IMR-90 (cell line): ENCODE results near the gene KCNQ1. TPM values are rescaled to one million over a fixed set of nuclear protein-coding genes. Genes with fewer than 3 reads are reported as not detected.

Experiments
- ATAC-seq: fragments of 200-7000 bp; cut with Tn5 transposase; 2 replicates; pipeline ENCODE4 v1.9.1; 2020; ENCODE audit warnings: low read depth, mild to moderate bottlenecking, moderate library complexity
- BruUV-seq: library from RNA; stranded (reverse); fragments of 400-500 nt; replicated peaks from 2 replicates; lab custom pipeline; 2021; lab: Mats Ljungman, UMichigan
- CTCF ChIA-PET: fragments of 300-600 bp; formaldehyde crosslinking; extraction: SDS; loops from one replicate; lab custom pipeline; 2021; ENCODE audit warnings: antibody characterized with exemption; lab: Yijun Ruan, JAX
- POLR2A ChIA-PET: fragments of 300-600 bp; sonication (Branson Sonifier 250); formaldehyde crosslinking; loops from one replicate; lab custom pipeline; 2022; ENCODE audit warnings: antibody characterized with exemption; ENCODE audit not compliant: unreplicated experiment; lab: Charles Lee
- DNase-seq: peaks from one replicate; pipeline ENCODE4 v3.0.0; 2013
- H2AFZ ChIP-seq: replicated peaks from 2 replicates; pipeline ENCODE3; 2013; ENCODE audit warnings: low read length, mild to moderate bottlenecking; ENCODE audit not compliant: poor library complexity
- H2AK5ac ChIP-seq: 2 replicates; pipeline ENCODE4 v1.6.1; 2013; ENCODE audit warnings: low read depth, low read length, inconsistent platforms
- H2AK9ac ChIP-seq: replicated peaks from 2 replicates; pipeline ENCODE3; 2013; ENCODE audit warnings: mild to moderate bottlenecking, low read depth, low read length, moderate library complexity; ENCODE audit not compliant: poor library complexity
- H2BK120ac ChIP-seq: 2 replicates; pipeline ENCODE4 v1.6.1; 2013; ENCODE audit warnings: low read depth, low read length, inconsistent platforms
- H2BK15ac ChIP-seq: 3 replicates; pipeline ENCODE4 v1.6.1; 2013; ENCODE audit warnings: low read depth, low read length, inconsistent platforms
- H2BK20ac ChIP-seq: 2 replicates; pipeline ENCODE4 v1.6.1; 2013; ENCODE audit warnings: low read depth, mild to moderate bottlenecking, inconsistent platforms, low read length, moderate library complexity
- H2BK5ac ChIP-seq: 2 replicates; pipeline ENCODE4 v1.6.1; 2013; ENCODE audit warnings: mild to moderate bottlenecking, low read depth, low read length, inconsistent platforms; ENCODE audit not compliant: poor library complexity, severe bottlenecking
- H3K14ac ChIP-seq: replicated peaks from 2 replicates; pipeline ENCODE4 v1.6.1; 2013; ENCODE audit warnings: low read depth, low read length, inconsistent platforms
- H3K18ac ChIP-seq: 2 replicates; pipeline ENCODE4 v1.6.1; 2013; ENCODE audit warnings: low read depth, low read length, control low read depth
- H3K23ac ChIP-seq: 2 replicates; pipeline ENCODE4 v1.6.1; 2013; ENCODE audit warnings: low read depth, low read length, inconsistent platforms
- H3K27ac ChIP-seq: 2 replicates; pipeline ENCODE4 v1.5.1; 2013; ENCODE audit warnings: mild to moderate bottlenecking, control low read depth, low read length; ENCODE audit not compliant: insufficient read depth
- H3K27me3 ChIP-seq: 2 replicates; pipeline ENCODE4 v1.6.1; 2013; ENCODE audit warnings: low read length; ENCODE audit not compliant: control insufficient read depth, insufficient read depth
- H3K36me3 ChIP-seq: 2 replicates; pipeline ENCODE4 v1.6.1; 2013; ENCODE audit warnings: low read length, mixed read lengths; ENCODE audit not compliant: control insufficient read depth, insufficient read depth
- H3K4ac ChIP-seq: 2 replicates; pipeline ENCODE4 v1.6.1; 2013; ENCODE audit warnings: low read depth, low read length, inconsistent platforms
- H3K4me1 ChIP-seq: 2 replicates; pipeline ENCODE4 v1.6.1; 2013; ENCODE audit warnings: low read length, mixed read lengths; ENCODE audit not compliant: control insufficient read depth, insufficient read depth
- H3K4me2 ChIP-seq: 2 replicates; pipeline ENCODE4 v1.6.1; 2013; ENCODE audit warnings: low read depth, mild to moderate bottlenecking, control low read depth, low read length, moderate library complexity
- H3K4me3 ChIP-seq: 2 replicates; pipeline ENCODE4 v1.5.1; 2013; ENCODE audit warnings: low read depth, mild to moderate bottlenecking, control low read depth, low read length, moderate library complexity; ENCODE audit not compliant: insufficient read depth
- H3K56ac ChIP-seq: 2 replicates; pipeline ENCODE4 v1.6.1; 2013; ENCODE audit warnings: low read length, inconsistent platforms; ENCODE audit not compliant: insufficient read depth; ENCODE audit errors: extremely low read depth
- H3K79me1 ChIP-seq, 2 experiments: 2 replicates each; pipeline ENCODE4 v1.6.1; 2013; ENCODE audit warnings: low read length in 2 of 2, inconsistent platforms in 1 of 2, low read depth in 1 of 2
- H3K9ac ChIP-seq: 2 replicates; pipeline ENCODE4 v1.6.1; 2013; ENCODE audit warnings: low read depth, low read length, control low read depth
- H3K9me1 ChIP-seq: 2 replicates; pipeline ENCODE4 v1.6.1; 2013; ENCODE audit warnings: low read length, inconsistent platforms; ENCODE audit not compliant: insufficient read depth
- H3K9me3 ChIP-seq: 2 replicates; pipeline ENCODE4 v1.6.1; 2013; ENCODE audit warnings: low read length; ENCODE audit not compliant: control insufficient read depth, insufficient read depth
- H4K20me1 ChIP-seq: 2 replicates; pipeline ENCODE4 v1.6.1; 2013; ENCODE audit warnings: low read length, inconsistent platforms; ENCODE audit not compliant: insufficient read depth
- H4K5ac ChIP-seq: 2 replicates; pipeline ENCODE4 v1.6.1; 2013; ENCODE audit warnings: mild to moderate bottlenecking, low read depth, low read length, control low read depth
- H4K8ac ChIP-seq, 2 experiments: 2 replicates each; pipeline ENCODE4 v1.6.1; 2013; ENCODE audit warnings: low read depth in 2 of 2, low read length in 2 of 2, control low read depth in 1 of 2, inconsistent platforms in 1 of 2
- H4K91ac ChIP-seq: 2 replicates; pipeline ENCODE4 v1.6.1; 2013; ENCODE audit warnings: low read depth, low read length, inconsistent platforms; ENCODE audit not compliant: insufficient read depth
- BHLHE40 ChIP-seq: fragments of 150-350 bp; IDR thresholded peaks from 2 replicates; pipeline ENCODE4 v1.6.1; 2016; ENCODE audit warnings: mild to moderate bottlenecking, low read depth, low read length
- CEBPB ChIP-seq: IDR thresholded peaks from 2 replicates; pipeline ENCODE4 v1.6.1; 2012; ENCODE audit warnings: low read depth, low read length, improper control_type of control experiment
- CHD1 ChIP-seq: IDR thresholded peaks from 2 replicates; pipeline ENCODE4 v1.6.1; 2012; ENCODE audit warnings: low read depth, low read length, improper control_type of control experiment
- FOS ChIP-seq: fragments of 150-350 bp; IDR thresholded peaks from 2 replicates; pipeline ENCODE4 v1.6.1; 2016; ENCODE audit warnings: low read depth, low read length
- MAFK ChIP-seq: IDR thresholded peaks from 2 replicates; pipeline ENCODE4 v1.6.1; 2012; ENCODE audit warnings: low read depth, low read length, improper control_type of control experiment
- MAZ ChIP-seq: IDR thresholded peaks from 2 replicates; pipeline ENCODE4 v1.6.1; 2012; ENCODE audit warnings: low read depth, mild to moderate bottlenecking, low read length, improper control_type of control experiment, moderate library complexity, borderline replicate concordance
- MXI1 ChIP-seq: IDR thresholded peaks from 2 replicates; pipeline ENCODE4 v1.6.1; 2012; ENCODE audit warnings: low read depth, mild to moderate bottlenecking, low read length, moderate library complexity, borderline replicate concordance
- NFE2L2 ChIP-seq: fragments of 150-350 bp; IDR thresholded peaks from 2 replicates; pipeline ENCODE4 v1.6.1; 2016; ENCODE audit warnings: low read depth, mild to moderate bottlenecking, low read length
- POLR2A ChIP-seq: IDR thresholded peaks from 2 replicates; pipeline ENCODE4 v1.6.1; 2012; ENCODE audit warnings: mild to moderate bottlenecking, low read depth, low read length
- RAD21 ChIP-seq: IDR thresholded peaks from 2 replicates; pipeline ENCODE4 v1.6.1; 2012; ENCODE audit warnings: low read length, improper control_type of control experiment
- RCOR1 ChIP-seq: IDR thresholded peaks from 2 replicates; pipeline ENCODE4 v1.6.1; 2012; ENCODE audit warnings: mild to moderate bottlenecking, low read length, improper control_type of control experiment; ENCODE audit not compliant: insufficient replicate concordance
- RFX5 ChIP-seq: IDR thresholded peaks from 2 replicates; pipeline ENCODE4 v1.8.0; 2012; ENCODE audit warnings: low read depth, mild to moderate bottlenecking, low read length, moderate library complexity
- SMC3 ChIP-seq: fragments of 150-350 bp; IDR thresholded peaks from 2 replicates; pipeline ENCODE4 v1.6.1; 2016; ENCODE audit warnings: low read depth, mild to moderate bottlenecking, antibody characterized with exemption, low read length, moderate library complexity
- WGBS, 2 experiments: methylation state at CpG; one replicate each; pipeline versions ENCODE4 v1.1.5 to v1.1.7; 2013; ENCODE audit warnings: missing lambda C conversion rate in 2 of 2; ENCODE audit not compliant: insufficient read length in 1 of 2; ENCODE audit errors: extremely low coverage in 2 of 2; 5-methylcytosine and 5-hydroxymethylcytosine counted together
- dilution Hi-C: fragments of 300-500 bp; cut with HindIII; formaldehyde crosslinking; loops from one replicate; pipeline ENCODE4 v1.14.3; 2018; ENCODE audit warnings: low sequenced_read_pairs; ENCODE audit not compliant: unreplicated experiment
- in situ Hi-C: fragments of 300-500 bp; cut with MboI; formaldehyde crosslinking; loops from 3 replicates; pipeline ENCODE4 v1.14.3; 2019; ENCODE audit warnings: low sequenced_read_pairs, inconsistent platforms, mixed read lengths
- intact Hi-C: fragments of 100-400 bp; cut with micrococcal nuclease; formaldehyde crosslinking; loops from 2 replicates; pipeline ENCODE4 v1.10.0; 2022
- polyA plus RNA-seq, 3 experiments: library from polyadenylated mRNA; depleted of rRNA; stranded (reverse); fragments of >200 nt; gene quantifications; 2 replicates each; pipeline ENCODE4 v1.2.3, GENCODE V29; 2012; ENCODE audit warnings: low replicate concordance in 1 of 3
- total RNA-seq: library from RNA; depleted of rRNA; stranded (reverse); fragments of >200 nt; gene quantifications from 2 replicates; pipeline ENCODE4 v1.2.3, GENCODE V29; 2012
- TF ChIP-seq, protein P1 (sequence below): fragments of 150-350 bp; IDR thresholded peaks from 2 replicates; pipeline ENCODE4 v1.6.1; 2017; ENCODE audit warnings: mild to moderate bottlenecking, antibody characterized with exemption, low read length, low read depth
- TF ChIP-seq, protein P2 (sequence below): conservative IDR thresholded peaks from 2 replicates; pipeline ENCODE4 v1.5.1; 2012; ENCODE audit warnings: mild to moderate bottlenecking, low read depth, low read length, improper control_type of control experiment
- TF ChIP-seq, protein P3 (sequence below): fragments of 150-350 bp; IDR thresholded peaks from 2 replicates; pipeline ENCODE4 v1.6.1; 2016; ENCODE audit warnings: low read depth, mild to moderate bottlenecking, low read length, moderate library complexity, borderline replicate concordance

Gene KCNQ1
- total and polyA plus RNA-seq, 2 of the 4 experiments (the other 2 are of a cell fraction) = 0.07 TPM; not detected in 1

DNA sequence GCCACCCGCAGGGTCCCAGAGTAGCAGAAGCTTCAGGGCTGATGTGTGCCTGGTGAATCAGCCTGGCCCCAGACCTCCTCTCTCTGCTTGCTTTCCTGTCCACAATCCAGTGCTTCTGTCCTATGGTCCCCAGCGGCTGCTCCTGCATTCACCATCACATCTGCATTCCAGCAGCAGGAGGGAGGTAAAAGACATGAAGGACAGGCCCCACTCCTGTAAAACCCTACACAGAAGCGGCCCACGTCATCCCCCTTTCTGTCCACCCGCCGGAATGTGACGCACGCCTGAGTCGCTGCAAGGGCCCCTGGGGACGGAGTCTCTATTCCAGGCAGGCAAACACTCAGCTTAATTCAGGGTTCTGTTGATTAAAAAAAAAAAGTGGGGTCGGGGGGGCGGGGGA lies 382.4 kb downstream of the KCNQ1 start:
- no peak overlapping the region for H3K4me3 ChIP-seq
- peaks cover 13% of the 10 kb centered on the region for H3K9me3 ChIP-seq
- H4K5ac ChIP-seq = peak overlapping the region; percentile 78
- H2AK5ac ChIP-seq = peak overlapping the region; percentile 99
- peak overlapping the region; percentile 89 to 94; a peak in 3 of 4 replicates for H4K8ac ChIP-seq
- peak overlapping the region; percentile 94 for H3K14ac ChIP-seq
- H2AK9ac ChIP-seq = peak overlapping the region; percentile 96
- H3K79me1 ChIP-seq = no peaks in the 10 kb centered on the region
- H2AFZ ChIP-seq = peak overlapping the region; percentile 96
- H3K18ac ChIP-seq = peak overlapping the region; percentile 78; the same call in 1 of the 2 replicates
- intact Hi-C loops = loop anchor here (2.0 to 5.0 kb wide), 2 partner anchors 58 to 85 kb away; partner anchors contain the start of gene CDKN1C
- H3K9me1 ChIP-seq = peaks cover 5% of the 10 kb centered on the region; the same call in 1 of the 2 replicates
- peaks cover 23% of the 10 kb centered on the region for H3K4me1 ChIP-seq
- H3K56ac ChIP-seq = no peak overlapping the region
- in situ Hi-C loops = no loop called here
- peak overlapping the region; percentile 98 for H3K4ac ChIP-seq
- no peak for ATAC-seq
- WGBS, 2 experiments = 100% methylated on average over 2 of the region's 12 CpGs; no CpG with 5 or more reads in 1 of the 2 experiments
- ChIA-PET CTCF (no interaction called here), POLR2A (no interaction called here)
- no peak overlapping the region for H3K9ac ChIP-seq
- no peaks in the 10 kb centered on the region for H3K36me3 ChIP-seq
- no TSS peak for BruUV-seq
- peak overlapping the region; percentile 96 for H2BK20ac ChIP-seq
- no peak overlapping the region for H3K23ac ChIP-seq
- peak overlapping the region; percentile 97 for H2BK120ac ChIP-seq
- no peaks in the 10 kb centered on the region for H4K20me1 ChIP-seq
- TF ChIP-seq, protein P1, sequence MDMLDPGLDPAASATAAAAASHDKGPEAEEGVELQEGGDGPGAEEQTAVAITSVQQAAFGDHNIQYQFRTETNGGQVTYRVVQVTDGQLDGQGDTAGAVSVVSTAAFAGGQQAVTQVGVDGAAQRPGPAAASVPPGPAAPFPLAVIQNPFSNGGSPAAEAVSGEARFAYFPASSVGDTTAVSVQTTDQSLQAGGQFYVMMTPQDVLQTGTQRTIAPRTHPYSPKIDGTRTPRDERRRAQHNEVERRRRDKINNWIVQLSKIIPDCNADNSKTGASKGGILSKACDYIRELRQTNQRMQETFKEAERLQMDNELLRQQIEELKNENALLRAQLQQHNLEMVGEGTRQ = no peak
- TF ChIP-seq CHD1 (no peak), BHLHE40 (no peak), RCOR1 (no peak), MAFK (no peak), RAD21 (no peak), NFE2L2 (no peak), MAZ (no peak), RFX5 (no peak), CEBPB (no peak), FOS (no peak), POLR2A (no peak), SMC3 (no peak), MXI1 (no peak)
- TF ChIP-seq, protein P2, sequence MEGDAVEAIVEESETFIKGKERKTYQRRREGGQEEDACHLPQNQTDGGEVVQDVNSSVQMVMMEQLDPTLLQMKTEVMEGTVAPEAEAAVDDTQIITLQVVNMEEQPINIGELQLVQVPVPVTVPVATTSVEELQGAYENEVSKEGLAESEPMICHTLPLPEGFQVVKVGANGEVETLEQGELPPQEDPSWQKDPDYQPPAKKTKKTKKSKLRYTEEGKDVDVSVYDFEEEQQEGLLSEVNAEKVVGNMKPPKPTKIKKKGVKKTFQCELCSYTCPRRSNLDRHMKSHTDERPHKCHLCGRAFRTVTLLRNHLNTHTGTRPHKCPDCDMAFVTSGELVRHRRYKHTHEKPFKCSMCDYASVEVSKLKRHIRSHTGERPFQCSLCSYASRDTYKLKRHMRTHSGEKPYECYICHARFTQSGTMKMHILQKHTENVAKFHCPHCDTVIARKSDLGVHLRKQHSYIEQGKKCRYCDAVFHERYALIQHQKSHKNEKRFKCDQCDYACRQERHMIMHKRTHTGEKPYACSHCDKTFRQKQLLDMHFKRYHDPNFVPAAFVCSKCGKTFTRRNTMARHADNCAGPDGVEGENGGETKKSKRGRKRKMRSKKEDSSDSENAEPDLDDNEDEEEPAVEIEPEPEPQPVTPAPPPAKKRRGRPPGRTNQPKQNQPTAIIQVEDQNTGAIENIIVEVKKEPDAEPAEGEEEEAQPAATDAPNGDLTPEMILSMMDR = no peak
- TF ChIP-seq, protein P3, sequence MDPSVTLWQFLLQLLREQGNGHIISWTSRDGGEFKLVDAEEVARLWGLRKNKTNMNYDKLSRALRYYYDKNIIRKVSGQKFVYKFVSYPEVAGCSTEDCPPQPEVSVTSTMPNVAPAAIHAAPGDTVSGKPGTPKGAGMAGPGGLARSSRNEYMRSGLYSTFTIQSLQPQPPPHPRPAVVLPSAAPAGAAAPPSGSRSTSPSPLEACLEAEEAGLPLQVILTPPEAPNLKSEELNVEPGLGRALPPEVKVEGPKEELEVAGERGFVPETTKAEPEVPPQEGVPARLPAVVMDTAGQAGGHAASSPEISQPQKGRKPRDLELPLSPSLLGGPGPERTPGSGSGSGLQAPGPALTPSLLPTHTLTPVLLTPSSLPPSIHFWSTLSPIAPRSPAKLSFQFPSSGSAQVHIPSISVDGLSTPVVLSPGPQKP = no peak
- peak; percentile 7 for DNase-seq
- H2BK5ac ChIP-seq = peak overlapping the region; percentile 96
- H2BK15ac ChIP-seq = peak overlapping the region; percentile 99; the same call in 2 of the 3 replicates
- H3K27me3 ChIP-seq = no peaks in the 10 kb centered on the region
- dilution Hi-C loops = no loop called here
- peak overlapping the region; percentile 96 for H4K91ac ChIP-seq
- no peak overlapping the region for H3K4me2 ChIP-seq
- H3K27ac ChIP-seq = 0 out of 2 replicates have a peak overlapping the region, but pooled peaks have one; percentile 92
